GM18511 (cell line): ENCODE results near the gene TP53TG3D.
"Not testable (repeated sequence)": the region's sequence is repeated elsewhere in the genome, so short reads cannot be mapped to it uniquely, and the experiment has no call there.

ENCODE experiments used
- ATAC-seq: cut with Tn5 transposase; IDR thresholded peaks from one replicate; pipeline ENCODE4 v1.9.1; 2021; ENCODE audit warnings: mild to moderate bottlenecking, moderate library complexity; ENCODE audit not compliant: unreplicated experiment

Gene TP53TG3D

DNA sequence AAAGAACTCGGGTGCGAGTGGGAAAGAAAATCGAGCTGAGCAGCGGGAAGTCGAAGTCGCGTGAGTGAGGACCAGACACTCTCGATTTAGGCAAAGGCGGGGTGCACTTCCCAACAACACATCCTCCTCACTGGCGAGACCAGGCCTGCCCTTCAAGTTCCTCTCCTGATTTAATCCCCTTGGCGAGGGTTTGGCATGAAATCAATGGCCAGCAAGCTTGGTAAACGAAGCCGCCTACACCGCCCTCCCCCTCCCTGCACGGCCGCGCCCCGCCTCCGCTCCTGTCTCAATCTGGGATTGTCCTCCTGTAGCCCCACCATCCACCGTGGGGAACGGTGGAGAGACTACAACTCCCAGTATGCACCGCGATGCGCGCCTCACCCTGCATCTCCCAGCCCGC lies at the start of gene TP53TG3D:
Gene TP53TG3D (plus strand): TSS at position 301 of the 400 bp plus-strand sequence. CDS start 68 bp downstream, at position 369.
- not testable (repeated sequence) for ATAC-seq

DNA sequence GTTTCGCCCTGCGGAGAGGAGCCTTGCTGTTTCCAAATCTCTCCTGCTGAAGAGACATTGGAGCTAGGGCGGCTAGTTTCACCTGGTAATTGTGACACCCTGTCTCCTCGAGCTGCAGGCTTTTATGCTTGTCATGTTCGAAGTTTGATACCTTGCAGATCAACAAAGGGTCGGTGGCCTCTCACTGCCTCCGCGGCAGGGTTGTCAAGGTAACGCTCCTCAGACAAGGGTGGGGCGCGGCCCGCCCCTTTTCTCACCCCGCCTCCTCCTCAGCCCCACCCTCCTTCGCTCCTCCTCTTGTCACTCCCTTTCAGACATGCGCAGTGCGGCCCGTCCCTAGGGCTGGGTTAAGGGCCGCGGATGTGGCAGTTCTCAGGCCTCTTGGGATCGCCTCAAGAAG lies 421 bp downstream of the TP53TG3D start:
- ATAC-seq: not testable (repeated sequence)

- not testable (repeated sequence) for ATAC-seq
These were observed 8.4 kb downstream of the TP53TG3D start for GRCh38 chr16:32261526-32261925.

DNA sequence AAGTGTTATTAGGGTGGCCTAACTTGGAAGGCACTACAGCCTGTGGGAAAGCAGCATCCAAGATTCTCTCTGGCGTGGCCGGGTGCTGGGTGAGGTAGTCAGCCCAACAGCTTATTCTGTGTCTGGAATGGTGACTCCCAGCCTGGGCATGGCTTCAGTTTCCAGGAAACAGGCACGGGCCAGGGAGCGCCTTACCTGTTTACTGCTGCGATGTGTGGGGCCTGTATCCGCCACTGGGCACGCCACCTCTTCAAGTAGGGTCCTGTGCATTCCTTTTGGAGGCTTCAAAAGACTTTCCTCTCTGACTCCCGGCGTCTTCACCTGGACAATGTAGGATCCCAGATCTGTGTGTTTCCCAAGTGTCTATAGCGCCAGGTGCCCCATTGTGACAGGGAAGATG lies 10.5 kb downstream of the TP53TG3D start:
- not testable (repeated sequence) for ATAC-seq

DNA sequence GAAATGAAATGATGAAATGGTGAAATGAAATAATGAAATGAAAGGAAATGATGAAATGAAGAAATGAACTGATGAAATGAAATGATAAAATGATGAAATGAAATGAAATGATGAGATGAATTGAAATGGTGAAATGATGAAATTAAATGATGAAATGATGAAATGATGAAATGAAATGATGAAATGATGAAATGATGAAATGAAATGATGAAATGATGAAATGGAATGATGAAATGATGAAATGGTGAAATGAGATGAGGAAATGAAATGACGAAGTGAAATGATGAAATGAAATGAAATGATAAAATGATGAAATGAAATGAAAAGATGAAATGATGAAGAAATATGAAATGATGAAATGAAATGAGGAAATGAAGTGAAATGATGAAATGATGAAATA lies 28.8 kb downstream of the TP53TG3D start:
- ATAC-seq: not testable (repeated sequence)

DNA sequence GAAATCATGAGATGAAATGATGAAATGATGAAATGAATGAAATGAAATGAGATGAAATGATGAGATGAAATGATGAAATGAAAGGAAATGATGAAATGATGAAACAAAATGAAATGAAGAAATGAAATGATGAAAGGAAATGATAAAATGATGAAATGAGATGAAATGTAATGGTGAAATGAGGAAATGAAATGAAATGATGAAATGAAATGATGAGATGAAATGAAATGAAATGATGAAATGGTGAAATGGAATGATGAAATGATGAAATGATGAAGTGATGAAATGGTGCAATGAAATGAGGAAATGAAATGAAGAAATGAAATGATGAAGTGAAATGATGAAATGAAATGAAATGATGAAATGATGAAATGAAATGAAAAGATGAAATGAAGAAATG lies 29.9 kb downstream of the TP53TG3D start:
- not testable (repeated sequence) for ATAC-seq

DNA sequence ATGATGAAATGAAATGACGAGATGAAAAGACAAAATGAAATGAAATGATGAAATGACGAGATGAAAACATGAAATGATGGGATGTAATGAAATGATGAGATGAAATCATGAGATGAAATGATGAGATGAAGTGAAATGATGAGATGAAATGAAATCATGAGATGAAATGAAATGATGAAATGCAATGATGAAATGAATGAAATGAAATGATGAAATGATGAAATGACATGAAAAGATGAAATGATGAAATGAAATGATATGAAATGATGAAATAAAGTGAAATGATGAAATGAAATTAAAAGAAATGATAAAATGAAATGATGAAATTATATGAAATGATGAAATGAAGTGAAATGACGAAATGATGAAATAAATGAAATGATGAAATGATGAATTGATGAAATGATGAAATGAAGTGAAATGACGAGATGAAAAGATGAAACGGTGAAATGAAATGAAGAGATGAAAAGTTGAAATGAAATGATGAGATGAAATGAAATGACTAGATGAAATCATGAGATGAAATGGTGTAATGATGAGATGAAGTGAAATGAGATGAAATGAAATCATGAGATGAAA lies 30.9 kb downstream of the TP53TG3D start:
- not testable (repeated sequence) for ATAC-seq

GRCh38 chr16:32284800-32285796 lies 32.0 kb downstream of the TP53TG3D start:
- not testable (repeated sequence) for ATAC-seq

DNA sequence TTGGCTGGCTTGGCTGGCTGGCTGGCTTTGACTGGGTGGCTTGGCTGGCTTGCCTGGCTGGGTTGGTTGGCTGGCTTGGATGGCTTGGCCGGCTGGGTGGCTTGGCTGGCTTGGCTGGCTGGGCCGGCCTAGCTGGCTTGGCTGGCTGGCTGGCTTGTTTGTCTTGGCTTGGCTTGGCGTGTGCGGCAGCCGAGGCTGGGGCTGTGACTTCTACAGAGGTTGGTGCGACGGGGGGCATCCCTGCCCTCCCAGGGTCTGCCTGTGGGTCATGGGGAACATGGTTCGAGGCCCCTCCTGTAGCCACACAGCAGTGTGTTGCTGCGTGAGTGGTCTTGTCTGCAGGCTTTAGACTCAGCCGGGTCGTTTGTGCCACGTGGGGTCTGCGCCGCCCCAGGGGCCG lies 33.1 kb downstream of the TP53TG3D start:
- ATAC-seq: not testable (repeated sequence)

DNA sequence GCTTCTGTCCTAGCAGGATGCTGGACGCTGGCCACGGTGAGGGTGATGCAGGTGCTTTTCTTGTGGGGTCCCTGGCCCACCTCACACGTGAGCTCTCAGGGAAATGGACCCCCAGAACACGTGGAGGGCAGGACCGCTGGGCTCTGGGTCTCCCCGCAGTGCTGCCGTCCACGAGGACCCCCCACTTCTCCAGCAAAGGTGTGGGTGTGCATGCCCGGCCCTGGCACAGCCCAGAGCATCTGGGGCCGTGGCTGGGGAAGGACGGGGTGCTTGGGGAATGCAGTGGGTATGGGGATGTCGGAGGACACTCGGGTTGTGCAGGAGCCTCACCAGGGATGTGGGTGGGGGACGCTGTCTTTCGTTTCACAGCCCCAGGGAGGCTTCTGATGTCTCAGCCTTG lies 34.7 kb downstream of the TP53TG3D start:
- ATAC-seq: not testable (repeated sequence)

DNA sequence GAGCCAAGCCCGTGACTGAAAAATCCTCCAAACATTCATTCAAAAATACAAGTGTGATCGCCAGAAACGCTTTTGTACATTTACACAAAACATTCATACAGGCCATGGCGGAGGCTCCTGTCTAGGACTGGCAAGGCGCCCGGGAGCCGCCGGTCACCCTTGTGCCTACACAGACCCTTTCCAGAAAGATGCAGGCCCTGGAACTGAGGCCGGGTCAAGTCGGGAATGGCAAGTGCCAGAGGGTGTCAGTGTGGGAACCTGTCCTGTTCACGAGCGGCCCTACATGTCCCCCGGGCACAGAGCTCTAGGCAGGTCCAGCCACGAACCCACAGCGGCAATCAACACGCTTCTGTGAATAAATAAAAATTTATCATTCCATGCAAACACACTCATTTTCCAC lies 36.1 kb downstream of the TP53TG3D start:
- ATAC-seq: not testable (repeated sequence)

DNA sequence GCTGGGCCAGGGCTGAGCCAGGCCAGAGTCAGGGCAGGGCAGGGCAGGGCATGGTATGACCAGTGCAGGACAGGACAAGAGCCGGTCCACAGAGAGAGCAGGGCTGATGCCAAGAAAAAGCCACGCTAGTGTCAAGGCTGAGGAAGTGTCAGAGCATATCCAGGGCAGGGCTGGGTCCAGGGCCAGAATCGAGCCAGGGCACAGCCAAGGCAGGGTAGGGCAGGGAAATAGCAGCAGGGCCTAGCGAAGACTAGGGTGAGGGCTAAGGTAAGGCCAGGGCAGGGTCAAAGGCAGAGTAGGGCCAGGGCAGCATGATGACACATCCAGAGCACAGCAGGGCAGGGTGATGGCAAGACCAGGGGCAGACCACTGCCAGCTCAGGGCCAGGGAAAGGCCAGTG lies 49.7 kb downstream of the TP53TG3D start:
- ATAC-seq: not testable (repeated sequence)
